Caki2 (cell line): ENCODE data around the gene ABCD3. TPM values are rescaled to one million over a fixed set of nuclear protein-coding genes. Genes with fewer than 3 reads are reported as not detected.

Experiments used
- DNase-seq: peaks from one replicate; pipeline ENCODE4 v3.0.0-alpha.2; 2015; ENCODE audit warnings: low read depth
- in situ Hi-C: cut with HindIII; loops from 2 replicates; pipeline ENCODE4 v1.10.0; 2016; ENCODE audit warnings: low sequenced_read_pairs, low pct_unique_long_range_greater_than_20kb, mixed read lengths
- total RNA-seq: library from RNA; depleted of rRNA; stranded (reverse); fragments of >200 nt; shearing (Covaris generic); gene quantifications from 2 replicates; pipeline ENCODE4 v1.2.3, GENCODE V29; 2014; ENCODE audit warnings: low replicate concordance

Gene ABCD3
- total RNA-seq, 1 experiment from 2014 or later: 17.1 TPM

DNA sequence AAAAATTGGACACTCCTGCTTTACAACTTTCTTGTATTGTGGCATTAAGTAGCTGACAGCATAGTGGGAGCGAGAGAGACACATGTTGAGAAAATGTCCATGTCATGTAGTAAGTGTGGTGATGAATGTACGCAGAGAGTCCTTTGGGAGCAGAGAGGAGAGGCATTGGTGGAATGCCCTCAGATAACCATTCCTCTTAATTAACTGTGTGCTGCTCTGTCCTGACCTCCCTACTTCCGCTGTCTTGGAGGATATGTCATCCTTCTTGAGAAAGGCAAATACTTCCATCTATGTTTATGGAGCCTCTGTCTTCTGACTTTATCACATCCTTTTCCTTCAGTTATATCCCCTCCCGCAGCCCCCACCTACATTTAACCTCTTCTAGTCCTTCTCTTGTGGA lies 85.0 kb downstream of the ABCD3 start:
- in situ Hi-C loops: no loop called here
- DNase-seq: no peak

DNA sequence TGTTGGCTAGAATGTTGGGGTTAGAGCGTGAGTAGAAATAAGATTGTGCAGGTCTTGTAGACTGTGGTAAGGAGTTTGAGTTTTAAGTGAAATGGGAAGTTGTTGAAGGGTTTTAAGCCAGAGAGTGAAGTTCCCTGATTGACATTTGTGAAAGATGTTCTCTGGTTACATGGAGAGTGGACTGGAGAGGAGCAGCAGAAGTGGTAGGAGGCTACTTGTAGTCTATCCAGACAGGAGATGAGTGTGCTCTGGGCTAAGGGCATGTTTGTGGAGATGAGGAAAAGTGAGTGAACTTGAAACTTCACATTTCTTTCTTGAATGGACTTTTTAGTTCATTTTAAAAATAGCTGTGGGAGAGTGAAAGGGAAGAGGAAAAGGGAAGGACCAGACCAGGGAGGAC lies 86.4 kb downstream of the ABCD3 start:
- DNase-seq: no peak
- in situ Hi-C loops: no loop called here

DNA sequence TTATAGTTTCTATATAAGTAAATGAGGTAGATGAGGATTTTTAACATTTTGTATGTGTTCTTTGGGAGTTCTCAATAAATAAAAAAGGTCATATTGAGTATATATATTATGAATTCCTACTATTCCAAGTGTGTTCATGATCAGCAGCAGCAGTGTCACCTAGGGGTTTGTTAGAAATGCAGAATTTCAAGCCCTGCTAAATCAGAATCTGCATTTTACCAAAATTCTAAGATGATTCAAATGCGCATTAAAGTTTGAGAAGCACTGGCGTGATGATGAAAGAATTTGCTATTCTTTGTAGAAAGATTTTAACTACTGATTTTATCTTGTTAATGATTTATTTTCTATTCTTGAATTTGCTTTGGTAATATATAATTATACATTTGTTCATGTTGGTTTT lies 94.6 kb downstream of the ABCD3 start:
- in situ Hi-C loops: no loop called here
- no peak for DNase-seq

DNA sequence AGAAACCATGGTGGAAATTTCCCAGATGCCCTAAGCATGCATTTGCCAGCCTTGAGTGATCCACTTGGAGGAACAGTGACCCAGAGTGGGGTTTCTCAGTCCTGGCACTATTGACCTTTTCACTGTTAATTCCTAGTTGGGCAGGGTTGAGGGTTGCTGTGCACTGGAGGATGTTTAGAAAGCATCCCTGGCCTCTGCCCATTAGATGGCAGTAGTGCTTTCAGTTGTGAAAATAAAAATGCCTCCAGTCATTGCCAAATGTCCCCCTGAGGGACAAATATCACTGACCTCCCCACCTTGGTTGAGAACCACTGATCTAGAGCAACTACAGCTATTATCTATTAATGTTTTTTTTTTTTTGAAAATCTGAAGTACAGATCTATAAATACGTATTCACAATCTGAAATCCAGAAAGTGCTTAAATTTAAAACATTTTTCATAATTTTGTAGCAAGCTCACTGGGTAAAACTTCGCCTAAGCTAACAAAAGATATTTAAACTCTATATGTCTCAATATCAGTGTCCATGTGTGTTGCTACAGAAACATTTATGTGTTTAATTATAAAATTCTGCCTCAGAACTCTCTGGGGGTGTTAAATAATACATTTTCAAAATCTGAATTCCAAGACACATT lies 96.0 kb downstream of the ABCD3 start:
- peak; percentile 10 for DNase-seq
- in situ Hi-C loops: no loop called here

DNA sequence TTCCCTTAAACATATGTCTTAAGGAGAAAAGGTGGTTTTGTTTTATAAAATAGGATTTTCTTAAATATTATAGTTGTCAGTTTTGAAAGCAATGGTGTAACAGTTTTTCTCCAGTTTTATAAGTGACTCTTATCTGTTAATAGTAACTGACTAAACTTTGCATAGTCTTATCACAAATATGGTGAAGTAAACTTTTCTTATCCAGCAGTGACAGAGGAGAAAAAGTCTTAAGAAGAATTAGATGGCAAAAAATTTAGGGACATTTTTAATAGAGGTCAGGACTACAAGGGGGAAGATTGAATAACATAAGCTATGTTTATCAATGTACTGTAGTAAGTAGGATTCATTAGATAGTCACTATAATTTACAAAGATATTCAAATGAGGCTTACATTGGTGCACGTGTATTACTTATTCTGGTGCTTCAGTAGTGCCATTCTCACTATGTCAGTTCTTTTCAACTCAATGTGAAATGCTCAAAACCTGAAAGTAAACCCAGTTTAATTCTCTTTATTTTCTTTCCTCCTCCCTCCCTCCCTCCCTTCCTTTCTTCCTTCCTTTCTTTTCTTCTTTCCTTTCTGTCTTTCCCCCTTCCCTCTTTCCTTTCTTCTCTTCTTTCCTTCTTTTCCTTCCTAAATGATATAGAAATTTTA lies 97.2 kb downstream of the ABCD3 start:
- in situ Hi-C loops: no loop called here
- no peak for DNase-seq

DNA sequence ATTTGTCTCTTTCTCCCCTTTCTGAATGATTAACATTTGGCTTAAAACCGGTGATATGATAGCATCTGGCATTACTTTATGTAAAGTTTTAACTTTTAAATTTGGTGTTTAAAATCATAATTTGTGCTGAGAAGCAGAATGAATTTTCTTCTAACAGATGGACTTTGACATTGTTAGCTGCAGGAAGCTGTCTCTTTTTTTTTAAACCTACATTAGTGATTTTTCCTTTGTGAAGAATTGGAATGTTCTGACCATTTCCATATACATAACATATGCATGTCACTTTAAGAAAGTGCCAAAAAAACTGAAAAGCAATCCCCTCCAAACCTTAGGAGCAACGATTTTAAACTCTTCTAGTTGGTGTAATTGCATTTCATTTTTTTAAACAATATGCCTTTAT lies 101.2 kb downstream of the ABCD3 start:
- in situ Hi-C loops: no loop called here
- DNase-seq: no peak

DNA sequence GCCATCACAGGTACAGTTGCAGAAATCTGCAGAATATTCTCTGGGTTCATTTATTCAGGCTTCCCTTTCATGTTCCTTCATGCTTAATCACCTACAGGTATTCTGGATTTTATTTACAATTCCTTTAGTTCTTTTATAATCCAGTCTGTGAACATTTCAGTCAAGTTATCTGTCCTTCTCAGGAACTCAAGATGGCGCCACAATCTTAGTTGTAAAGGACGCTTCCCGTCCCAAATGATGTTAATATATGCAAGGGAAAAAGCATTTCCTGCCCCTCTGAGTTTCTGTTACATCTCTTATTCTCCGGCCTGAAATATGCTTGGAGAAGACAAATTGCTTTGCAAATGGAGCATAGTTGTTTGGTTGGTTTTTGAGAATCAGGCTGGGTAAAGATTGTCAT lies 104.1 kb downstream of the ABCD3 start:
- in situ Hi-C loops: no loop called here

DNA sequence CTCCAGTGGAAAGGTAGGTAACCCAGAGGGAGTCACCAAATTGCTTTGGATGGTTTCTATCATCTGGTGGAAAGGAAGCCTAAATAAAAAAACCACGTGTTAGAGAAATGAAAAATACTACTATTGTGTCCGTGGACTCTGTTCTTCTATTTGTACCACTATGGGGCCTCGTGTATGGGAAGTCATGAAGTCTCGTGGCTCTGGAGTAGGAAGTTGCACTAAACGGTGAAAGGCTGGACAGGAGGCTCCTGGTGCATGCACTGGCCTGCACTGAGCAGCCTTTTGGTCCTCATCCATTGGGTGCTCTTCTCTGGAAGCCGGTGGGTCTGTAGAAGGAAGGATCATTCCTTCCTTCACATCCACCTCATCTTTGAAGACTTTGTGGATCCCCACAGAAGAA lies 106.3 kb downstream of the ABCD3 start:
- in situ Hi-C loops: no loop called here
- no peak for DNase-seq

More for the DNA sequence above, 104.1 kb downstream of the ABCD3 start:
- peak; percentile 13 for DNase-seq

DNA sequence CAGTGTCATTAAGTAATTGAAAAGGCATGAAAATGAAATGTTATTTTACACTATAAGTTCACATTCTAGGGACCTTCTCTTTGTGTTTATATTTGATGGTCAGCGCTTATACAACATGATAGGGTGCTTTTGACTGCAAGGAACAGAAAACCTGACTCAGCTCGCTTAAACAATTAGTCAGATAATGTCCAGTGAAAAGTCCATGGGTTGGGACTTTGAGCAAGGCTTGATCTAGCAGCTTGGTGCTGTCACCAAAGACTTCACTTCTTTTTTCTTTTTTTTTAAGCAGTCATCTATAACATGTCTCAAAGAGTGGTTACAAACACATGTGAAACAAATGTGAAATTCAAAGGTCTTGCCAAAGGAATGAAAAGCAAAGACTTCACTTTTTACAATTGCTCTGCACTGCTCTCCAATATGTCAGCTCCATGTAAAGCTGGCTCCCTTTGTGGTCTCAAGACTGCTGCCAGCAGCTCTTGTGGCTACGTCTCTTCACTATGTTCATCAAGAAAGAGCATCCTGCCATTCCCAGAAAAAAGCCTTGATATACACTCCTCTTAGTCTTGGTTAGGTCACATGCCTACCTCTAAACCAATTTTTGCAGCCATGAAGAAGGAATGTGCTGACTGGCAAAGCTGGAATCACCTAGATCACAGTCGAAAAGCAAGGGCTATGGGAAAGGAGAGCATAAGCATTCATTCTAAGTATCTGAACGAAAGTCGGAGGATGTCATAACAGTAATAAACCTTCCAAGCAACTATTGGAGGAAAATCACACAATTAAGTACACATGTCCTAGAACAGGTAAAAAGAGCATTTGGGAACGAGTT lies 108.2 kb downstream of the ABCD3 start:
- in situ Hi-C loops: no loop called here
- DNase-seq: no peak

DNA sequence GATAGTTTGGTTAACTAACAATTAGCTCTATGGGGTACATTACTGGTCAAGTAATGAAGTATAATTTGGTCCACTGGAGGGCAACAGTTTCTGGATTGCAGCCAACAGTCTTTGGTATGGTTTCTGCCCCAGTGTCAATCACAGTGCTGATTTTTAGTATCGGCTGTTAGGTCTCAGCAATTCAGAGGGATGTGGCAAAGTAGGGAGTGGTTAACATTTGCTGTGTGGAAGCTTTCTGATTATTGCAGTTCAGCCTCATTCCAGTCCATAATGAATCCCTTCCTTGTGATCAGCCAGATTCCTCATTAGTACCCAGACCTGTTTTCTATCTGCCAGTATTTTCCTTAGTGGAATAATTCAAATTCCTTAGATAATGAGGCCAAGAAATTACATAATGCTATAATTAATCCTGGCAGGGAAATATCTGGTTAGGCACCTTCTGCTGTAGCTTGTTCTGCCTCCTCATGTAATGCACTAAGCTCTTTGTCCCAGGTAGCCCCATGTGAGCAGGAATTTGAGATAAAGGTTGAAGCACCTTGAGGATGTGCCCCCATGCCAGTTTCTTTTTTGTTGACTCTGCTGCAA lies 109.3 kb downstream of the ABCD3 start:
- peak; percentile 18 for DNase-seq
- in situ Hi-C loops: no loop called here

DNA sequence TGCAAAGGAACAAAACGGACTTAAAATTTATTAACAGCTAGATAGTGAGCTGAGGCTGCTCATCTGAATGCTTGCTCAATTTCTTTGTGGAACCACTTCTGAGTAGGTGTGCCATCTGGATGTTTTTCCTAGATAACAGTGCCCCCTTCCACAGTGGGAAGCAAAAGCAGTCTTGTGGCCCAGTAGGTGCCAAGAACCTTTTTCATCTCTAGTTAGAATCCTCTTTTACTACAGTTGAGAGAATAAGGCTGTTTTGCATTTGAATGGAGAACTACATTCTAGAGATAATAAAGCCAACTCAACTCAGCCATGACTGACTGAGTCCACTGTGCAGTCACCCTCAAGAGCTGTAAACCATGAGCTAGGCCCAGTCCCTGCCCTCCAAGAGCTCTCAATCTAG lies 110.1 kb downstream of the ABCD3 start:
- in situ Hi-C loops: no loop called here
- DNase-seq: no peak

DNA sequence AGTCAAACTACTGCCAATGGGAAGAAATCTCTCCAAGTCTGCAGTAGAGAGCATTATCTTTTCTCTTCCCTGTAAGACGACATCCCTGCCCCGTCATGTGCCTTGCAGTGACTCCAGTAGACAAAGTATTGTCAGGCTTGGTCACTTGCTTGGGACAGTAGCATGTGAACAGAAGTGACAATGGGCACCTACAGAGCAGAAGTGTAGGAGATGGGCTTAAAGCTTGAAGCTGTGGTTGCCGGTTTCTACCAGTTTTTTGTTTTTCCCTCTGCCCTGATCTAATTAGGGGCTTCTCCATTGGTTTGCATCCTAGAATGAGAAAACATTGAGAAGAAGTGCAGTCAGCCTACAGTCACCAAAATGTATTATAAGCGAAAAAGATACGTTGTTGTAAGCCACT lies 110.6 kb downstream of the ABCD3 start:
- DNase-seq: no peak
- in situ Hi-C loops: no loop called here

DNA sequence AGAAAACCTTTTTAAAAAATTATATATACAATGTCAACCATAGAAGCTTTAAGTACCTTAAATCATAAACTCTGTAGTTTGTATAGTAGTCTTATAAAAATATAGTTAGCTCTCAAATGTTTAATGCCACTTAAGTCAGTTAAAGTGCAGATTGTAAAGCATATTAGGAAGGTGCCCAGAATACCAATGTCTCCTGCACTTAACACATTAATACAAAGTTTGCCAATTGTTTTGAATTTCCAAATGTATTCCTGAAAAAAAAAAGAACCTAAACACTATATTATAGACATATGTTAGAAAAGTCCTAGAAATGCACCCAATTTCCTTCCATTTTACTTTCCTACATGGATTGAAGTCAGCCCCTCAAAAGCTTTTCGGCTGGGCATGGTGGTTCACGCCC lies 111.2 kb downstream of the ABCD3 start:
- in situ Hi-C loops: no loop called here
- DNase-seq: no peak

DNA sequence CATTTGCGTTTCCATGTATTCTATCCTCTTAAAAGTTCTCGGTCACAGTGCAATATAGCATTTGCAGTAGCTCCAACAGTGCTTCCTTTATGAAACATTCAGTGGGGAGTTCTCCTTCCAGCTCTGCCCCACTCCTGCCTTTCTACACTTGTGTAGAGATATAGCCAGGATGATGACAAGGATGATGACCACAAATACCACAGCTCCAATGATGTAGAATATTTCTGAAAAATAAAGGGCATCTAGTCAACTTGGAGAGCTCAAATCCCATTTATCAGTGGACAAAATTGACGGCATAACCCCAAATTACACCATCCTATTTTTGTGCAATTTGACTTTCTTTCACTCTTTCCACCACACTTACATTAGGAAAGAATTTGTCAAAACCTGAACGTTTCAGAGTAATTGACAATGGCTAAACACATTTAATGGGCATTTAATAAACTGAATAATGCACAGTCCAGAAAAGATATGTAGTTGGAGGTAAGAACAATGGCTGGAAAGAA lies 112.2 kb downstream of the ABCD3 start:
- no peak for DNase-seq
- in situ Hi-C loops: no loop called here

DNA sequence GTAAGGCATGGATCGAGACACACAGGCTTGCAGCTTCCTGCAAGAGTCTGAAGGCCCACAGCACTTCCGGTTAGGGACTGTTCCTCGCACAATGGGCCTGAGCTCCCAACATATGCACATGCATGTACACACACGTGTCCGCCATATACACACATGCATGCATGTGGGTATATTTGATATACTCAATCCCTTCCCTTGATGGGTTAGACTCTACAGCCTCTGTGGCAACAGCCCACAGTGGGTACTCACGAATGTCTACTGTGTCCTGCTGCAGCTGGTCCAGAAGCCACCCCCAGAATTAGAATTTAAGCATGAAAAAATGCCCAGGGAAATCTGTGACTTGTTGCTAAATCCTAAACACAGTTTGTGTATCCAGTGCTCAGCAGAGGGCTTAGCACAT lies 113.5 kb downstream of the ABCD3 start:
- in situ Hi-C loops: no loop called here
- no peak for DNase-seq

DNA sequence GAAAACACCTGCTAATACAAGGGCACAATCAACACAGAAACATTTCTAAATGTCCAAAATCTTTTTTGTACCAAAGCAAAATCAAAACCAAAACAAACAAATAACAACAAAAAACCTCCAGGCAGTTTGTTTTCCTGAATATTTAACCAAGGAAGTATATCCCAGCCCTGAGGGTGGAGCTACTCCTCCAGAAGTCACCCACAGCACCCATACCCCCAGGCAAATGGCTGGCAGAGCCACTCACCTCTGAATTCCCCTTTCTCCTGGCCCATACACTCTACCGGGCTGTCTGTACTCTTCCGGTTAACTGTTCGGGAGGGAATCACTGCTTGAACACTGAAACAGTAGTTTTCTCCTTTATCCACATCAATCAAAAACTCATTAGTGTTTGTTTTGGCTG lies 113.9 kb downstream of the ABCD3 start:
- in situ Hi-C loops: no loop called here
- no peak for DNase-seq

DNA sequence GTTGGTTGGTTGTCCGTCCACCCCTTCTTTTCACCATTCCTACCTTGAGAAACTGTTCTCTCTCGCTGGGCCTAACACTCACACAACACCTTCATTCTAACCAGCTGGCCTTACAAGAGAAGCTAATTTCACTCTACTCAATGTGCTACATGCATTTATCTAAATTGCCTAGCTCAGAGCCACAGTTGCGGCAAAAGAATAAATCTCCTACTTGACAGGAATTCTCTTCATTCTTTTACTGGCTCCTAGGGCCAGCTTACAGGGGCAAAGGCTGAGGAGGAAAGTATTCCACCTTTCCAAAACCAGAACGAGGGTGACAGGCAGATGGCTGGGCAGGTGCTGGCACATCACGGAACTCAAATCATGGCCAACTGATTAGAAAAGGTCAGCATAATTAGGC lies 116.9 kb downstream of the ABCD3 start:
- in situ Hi-C loops: no loop called here

DNA sequence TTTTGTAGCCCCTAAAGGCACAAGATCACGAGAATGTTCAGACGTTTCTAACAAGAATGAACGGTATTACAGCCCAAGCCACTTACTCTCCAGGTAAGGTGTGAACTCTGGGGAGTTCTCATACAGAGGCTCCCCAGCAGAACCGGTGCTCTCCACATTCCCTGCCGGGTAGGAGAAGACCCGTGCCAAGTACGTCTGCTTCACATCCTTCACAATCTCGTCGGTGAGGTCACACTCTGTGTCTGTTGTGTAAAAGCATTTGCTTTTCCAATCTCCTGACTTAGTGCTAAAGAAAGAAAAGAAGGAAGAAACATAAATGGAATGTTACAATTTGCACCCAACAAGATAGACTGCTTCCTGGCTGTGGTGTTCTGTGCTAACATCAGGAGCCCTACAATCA lies 117.7 kb downstream of the ABCD3 start:
- in situ Hi-C loops: no loop called here
- no peak for DNase-seq

More for the DNA sequence above, 116.9 kb downstream of the ABCD3 start:
- no peak for DNase-seq

DNA sequence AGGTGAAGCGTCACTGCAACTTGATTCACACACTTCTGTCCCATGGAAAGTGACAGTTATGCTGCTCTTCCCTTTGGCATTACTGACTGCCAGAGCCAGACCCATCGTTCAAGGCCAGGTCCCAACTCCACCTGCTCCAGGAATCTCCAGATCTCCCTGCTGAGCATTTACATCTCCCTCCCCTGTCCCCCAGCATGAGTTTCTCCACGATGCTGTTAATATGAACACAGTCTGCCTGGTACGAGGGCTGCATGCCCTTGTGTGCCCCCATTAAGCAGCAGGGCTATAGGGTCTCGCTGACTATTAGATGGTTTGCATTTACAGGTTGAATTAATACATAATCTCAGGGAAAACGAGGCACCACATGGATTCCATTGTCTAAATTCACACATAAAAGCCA lies 119.1 kb downstream of the ABCD3 start:
- in situ Hi-C loops: no loop called here
- DNase-seq: no peak
